ENCODE results near the gene CRYGS. TPM values are rescaled to one million over a fixed set of nuclear protein-coding genes. Genes with fewer than 3 reads are reported as not detected.
"Not testable (repeated sequence)": the region's sequence is repeated elsewhere in the genome, so short reads cannot be mapped to it uniquely, and the experiment has no call there.

CRYGS gene
- total RNA-seq, 1 donor from 2014 or later, result 0.48 TPM

DNA sequence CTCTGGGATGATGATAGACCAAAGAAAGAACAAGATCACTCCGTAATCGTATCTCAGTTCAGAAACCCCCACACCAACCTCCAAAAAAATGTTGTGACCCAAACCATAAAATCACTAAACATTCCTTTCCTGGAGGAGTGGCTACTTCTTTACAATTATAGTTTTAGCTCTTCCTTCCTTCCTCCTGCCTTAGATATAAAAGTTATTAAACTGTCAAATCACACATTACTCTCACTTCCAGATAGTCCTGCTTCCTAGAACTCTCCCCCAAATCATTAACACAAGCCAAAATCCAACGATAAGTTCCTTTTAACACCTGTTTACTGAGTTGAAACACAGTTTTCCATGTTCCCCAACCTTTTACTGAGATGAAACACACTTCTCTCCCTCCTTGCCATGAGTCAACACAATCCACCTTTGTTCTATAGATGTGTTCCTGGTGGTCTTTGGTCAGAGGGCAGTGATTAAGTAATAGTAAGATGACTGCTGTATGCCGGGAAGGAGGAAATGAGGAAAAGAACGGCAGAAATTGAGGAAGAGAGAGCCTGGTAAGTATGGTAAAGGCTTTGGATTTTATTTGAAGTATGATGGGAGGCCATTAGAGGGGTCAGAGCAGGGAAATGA lies 8.3 kb upstream of the CRYGS start:
- no peak for DNase-seq (ENCODE audit: low read depth)

- DNase-seq (ENCODE audit: low read depth), result no peak
These were observed 7.2 kb upstream of the CRYGS start for GRCh38 chr3:186551387-186551786.

GRCh38 chr3:186549497-186549896 lies 5.3 kb upstream of the CRYGS start:
- no peak for DNase-seq (ENCODE audit: low read depth)

- no peak for DNase-seq (ENCODE audit: low read depth)
These were observed 3.3 kb downstream of the CRYGS start for GRCh38 chr3:186540835-186541226.

DNA sequence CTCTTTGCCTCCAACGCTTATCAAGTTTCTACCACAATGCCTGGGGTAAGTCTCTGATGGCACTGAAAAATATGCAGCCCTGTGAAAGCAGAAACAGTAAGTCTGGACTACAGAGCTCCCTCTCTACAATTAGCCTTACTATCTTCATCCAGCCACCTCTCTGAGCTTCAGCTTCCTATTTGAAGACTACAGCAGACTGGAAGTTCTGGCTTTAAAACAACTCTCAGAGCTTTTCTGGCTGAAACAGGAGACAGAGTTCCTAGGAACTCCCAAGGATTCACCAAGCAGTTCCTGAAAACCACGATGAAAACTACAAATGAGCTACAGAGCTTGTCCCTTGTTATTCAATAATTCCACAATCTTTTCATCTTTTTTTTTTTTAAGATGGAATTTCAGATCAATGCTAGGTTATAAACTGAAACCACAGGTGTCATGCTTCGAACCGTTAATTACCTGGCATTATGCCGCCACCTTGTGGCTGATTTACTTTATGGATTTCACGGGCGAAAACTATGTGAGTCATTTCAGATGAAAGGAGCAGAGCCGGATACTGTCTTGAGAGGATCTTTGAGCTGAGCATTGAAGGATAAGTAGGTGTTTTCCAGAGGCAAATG lies 3.9 kb downstream of the CRYGS start:
- peak; percentile 74 for DNase-seq (ENCODE audit: low read depth)

DNA sequence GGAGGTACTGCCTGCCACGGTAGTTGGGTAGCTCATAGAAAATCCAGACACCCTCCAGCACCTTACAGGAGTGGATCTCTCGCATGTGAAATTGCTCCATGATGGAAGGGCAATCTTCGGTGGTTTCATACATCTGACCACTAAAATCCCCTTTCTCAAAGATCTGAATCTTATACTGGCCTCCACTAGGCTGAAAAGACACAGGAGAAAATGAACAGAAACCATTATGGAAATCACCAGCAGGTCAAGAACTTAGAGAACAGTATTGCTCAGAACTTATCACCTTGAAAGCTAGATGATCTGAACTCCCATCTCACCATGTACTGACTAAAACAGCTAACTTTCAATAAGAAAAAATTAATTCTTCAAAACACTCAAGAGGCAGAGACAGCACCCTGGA lies 5.4 kb downstream of the CRYGS start:
- no peak for DNase-seq (ENCODE audit: low read depth)

DNA sequence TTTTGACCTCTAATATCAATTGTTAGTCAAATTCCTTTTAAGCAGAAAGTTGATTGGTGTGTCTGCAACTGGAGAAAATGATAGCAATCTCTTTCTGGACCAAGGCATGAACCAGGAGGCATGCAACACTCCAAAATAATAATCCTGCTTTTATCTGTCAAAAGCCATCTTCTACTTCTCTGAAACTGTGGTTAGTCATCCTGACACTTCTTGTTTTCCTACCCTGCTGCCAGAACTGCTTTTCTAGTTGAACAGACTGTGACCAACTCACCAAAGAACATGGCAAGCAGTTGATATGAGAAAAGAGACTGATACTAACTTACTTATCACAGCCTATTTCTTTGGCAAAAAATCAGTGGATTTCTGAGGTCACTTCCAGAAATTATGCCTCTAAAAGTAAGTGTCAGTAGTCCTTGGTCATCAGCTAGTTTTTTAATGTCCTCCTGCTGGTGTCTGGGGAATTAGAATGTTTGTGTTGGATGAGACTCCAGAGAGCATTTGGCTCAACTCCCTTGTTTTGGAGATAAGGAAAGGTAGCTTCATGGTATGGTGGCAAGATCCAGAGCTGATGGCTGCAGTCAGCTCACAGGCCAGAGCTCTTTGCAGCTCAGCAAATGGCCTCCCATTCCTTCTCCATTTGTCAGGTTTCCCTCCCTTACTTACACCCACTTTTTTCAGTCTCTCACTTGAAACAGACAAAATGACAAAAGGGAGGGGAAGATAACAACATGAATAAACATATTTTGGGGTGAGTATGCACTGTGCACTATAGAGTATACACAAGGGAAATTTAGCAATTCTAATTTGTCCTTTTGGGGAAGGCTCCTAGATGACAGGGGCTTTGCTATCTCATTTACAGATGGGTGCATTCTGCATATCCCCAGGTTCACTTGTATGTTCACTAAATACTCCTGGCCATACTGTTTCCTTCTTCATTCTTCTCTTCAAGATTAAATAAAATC lies 7.0 kb downstream of the CRYGS start:
- no peak for DNase-seq (ENCODE audit: low read depth)

DNA sequence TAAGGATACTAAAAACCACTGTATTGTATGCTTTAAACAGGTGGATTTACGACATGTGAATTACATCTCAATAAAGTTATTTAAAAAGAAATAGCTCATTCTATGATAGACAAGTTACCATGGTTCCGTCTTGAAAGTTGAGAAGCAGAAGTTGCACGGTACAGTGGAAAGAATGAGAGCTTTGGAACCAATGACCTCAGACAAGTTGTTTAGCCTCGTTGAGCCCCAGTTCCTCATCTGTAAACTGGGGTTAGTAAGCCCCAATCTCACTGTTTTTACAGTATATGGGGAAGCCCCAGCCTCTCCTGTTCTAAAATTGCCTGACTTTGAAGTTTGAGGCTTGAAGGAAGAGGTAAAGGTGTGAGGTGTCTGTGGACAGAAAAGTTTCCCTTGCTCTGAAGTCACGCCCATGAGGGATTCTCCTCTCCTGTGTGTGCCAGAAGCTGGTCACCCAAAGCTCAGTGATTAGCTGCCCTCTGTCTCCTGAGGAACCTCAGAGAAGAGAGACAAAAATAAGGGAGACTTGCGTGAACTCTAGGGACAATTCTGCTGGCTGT lies 10.0 kb downstream of the CRYGS start:
- no peak for DNase-seq (ENCODE audit: low read depth)

GRCh38 chr3:186532598-186533072 lies 11.5 kb downstream of the CRYGS start:
- DNase-seq (ENCODE audit: low read depth), result no peak

GRCh38 chr3:186531694-186532093 lies 12.5 kb downstream of the CRYGS start:
- DNase-seq (ENCODE audit: low read depth), result not testable (repeated sequence)

GRCh38 chr3:186530415-186530814 lies 13.8 kb downstream of the CRYGS start:
- no peak for DNase-seq (ENCODE audit: low read depth)

DNA sequence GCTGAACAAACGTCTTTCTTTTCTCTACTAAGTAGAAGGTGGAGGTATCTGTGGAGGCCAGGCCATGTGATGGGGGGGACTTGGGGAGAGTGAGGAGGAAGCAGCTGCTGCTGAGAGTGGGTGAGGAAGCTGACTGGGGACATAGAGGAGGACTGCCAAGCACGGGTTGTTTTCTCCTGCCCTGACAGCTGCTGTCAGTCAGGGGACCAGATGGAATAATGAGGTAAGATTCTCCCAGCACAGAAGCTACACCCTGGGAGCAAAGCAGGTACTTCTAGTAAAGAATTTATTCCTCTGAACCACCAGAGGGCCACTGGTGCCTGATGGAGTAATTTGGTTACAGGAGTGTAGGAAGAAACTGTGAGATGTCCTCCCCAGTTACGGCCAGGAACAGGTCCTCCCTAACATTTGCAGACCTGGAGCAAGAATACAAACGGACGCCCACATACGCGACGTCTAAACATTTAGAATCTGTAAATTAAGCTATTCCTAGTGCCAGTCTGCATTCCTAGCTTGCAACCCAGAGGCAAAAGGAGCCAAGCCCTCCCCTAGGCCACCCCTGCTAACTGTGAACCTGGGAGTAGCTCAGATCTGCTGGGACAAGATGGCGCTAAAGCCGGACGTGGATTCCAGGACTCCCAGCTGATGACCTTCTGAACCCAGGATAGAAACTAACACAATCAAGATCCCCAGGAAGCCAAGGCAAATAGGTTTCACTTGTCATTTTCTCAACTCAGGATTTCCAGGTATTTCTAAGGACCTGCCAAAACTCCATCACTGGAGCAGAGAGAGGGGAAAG lies 14.8 kb downstream of the CRYGS start:
- DNase-seq (ENCODE audit: low read depth), result peak; percentile 51

DNA sequence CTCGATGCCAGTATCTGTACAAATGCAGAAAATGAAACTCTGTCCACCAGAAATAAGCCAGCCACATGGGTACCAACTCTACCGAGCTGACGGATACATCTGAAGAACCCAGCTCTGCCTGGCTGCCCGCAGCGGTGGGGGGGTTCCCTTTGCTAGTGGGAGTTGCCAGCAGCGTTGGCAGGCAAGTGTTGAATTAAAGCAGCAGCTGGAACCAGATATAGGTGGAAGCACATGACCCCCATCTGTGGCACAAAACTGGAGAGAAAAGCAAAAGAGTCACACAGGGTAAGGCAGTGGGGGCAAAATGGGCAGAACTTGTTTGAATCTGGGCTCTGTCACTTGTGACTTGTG lies 17.9 kb downstream of the CRYGS start:
- no peak for DNase-seq (ENCODE audit: low read depth)

GRCh38 chr3:186525369-186526255 lies 18.6 kb downstream of the CRYGS start:
- DNase-seq (ENCODE audit: low read depth), result no peak

DNA sequence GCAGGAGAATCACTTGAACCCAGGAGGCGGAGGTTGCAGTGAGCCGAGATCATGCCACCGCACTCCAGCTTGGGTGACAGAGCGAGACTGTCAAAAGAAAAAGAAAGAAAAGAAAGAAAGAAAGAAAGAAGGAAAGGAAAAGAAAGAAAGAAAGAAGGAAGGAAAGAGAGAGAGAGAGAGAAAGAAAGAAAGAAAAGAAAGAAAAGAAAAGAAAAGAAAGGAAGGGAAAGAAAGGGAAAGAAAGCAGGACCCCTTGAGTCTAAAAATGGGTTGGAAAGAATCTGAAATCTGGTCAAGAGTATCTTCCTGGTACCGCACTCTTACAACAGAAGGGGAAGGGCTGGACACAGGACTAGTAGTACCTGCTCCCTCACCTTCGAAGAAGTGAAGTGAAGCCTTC lies 19.6 kb downstream of the CRYGS start:
- no peak for DNase-seq (ENCODE audit: low read depth)

DNA sequence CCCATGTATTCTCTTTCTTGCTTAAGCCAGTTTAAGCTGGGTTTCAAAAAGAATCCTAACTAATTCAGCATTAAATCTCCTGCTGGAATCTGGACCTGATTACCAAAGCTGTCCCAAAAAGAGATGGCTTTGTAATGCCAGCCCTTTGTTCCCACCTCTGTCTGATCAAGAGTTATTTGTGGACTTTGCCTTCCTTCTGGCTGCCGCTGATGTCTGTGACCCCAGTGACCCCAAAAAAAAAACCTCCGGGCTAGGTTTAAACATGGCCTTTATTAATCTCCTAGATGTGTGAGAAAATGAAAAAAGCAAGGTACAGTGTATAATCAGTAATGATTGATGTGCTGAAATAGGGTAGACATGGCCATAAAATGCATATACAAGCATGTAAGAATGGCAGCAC lies 20.7 kb downstream of the CRYGS start:
- DNase-seq (ENCODE audit: low read depth), result no peak

GRCh38 chr3:186523022-186523421 lies 21.2 kb downstream of the CRYGS start:
- DNase-seq (ENCODE audit: low read depth), result no peak

DNA sequence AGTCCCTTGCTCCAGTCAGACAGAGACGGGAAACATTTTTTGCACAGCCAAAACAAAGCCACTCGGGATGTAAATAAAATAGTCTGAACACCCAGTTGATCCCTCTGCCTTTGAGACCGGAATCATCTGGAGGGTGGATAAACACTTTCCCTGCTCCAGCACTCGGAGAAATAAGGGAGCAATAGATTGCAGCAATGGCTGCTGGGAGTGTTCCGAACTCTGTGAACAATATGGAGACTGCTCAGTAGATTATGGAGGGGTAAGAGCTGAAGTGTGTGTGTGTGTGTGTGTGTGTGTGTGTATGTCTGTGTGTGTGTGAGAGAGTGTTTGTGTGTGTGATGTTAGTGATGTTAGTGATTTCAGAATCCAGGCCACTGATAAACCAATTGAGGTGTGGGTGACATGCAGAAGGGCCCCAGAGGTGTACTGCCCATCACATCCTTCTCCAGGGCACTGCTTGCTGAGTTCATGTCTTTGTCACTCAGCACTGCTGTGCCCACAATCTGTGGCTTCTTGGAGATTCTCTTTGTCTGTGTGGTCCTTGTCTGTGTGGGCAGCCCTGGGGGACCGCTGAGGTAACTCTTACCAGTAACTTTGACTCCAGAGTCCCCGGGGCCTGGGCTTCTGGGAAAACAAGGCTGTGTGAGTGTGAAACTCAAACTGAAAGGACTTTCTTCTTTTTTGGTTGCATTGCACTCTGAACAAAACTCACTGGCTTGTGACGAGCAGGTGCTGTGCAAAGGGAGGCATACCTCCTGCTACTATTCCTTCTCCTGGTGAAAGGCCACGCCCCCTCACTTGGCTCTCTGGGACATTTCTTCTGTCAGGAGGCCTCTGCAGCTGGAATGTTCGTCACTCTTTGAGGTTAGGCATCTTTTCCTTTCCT lies 23.0 kb downstream of the CRYGS start:
- DNase-seq (ENCODE audit: low read depth), result peak; percentile 13

DNA sequence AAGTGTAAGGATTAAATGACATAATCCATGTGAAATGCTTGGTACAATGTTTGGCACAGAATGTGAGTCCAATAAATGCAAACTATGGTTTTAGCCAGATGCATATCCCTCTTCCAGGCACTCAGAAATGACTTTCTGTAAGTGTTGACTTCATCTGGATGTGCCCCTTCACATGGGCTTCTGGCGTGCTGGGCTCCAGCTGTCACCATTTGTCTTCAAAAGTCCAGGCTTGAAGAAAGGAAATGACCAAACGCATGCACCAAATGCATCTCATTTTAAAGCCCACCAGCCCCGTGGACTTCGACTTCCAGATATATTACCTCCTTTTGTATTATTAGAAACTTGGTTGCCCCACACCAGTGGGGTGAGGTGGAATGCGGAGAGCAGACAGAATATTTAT lies 23.7 kb downstream of the CRYGS start:
- DNase-seq (ENCODE audit: low read depth), result peak; percentile 13

Measured in myocyte (in vitro differentiated cells).